Body of pancreas (tissue), 4 donors: ENCODE results near the gene TAF1C.

Experiments used
- POLR2A ChIP-seq, 3 donors: fragments of 450-650 bp; IDR thresholded peaks; one replicate each; pipeline ENCODE4 v1.6.1; 2016; ENCODE audit warnings: antibody characterized with exemption in 3 of 3, mild to moderate bottlenecking in 2 of 3
- TF ChIP-seq, protein P1 (sequence below), 7 experiments: fragments of 450-650 bp in 4 of 7; fragments of 200-600 bp in 3 of 7; sonication (generic) in 3 of 7; IDR thresholded peaks; one replicate each; pipeline ENCODE4 v1.5.1; 2016 to 2019; ENCODE audit warnings: antibody characterized with exemption in 7 of 7

DNA sequence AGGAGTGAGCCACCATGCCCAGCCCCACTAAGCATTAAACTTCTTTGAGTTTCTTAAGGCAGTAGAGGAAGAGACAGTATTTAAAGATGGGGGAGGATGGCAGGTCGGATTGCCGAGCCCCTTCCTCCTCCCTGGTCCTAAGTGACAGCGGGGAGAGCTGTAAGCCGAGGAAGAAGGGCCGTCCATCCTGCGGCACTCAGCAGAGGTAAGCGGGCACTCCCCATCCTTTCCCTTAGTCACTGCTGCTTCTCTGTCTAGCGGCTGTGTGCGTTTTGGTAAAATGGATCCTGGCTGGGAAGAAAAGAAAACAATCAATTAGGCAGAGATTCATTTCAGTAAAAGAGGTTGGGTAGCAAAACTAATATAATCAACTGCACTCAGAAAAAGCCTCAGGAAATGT lies 27.9 kb downstream of the TAF1C start:
- no peak for TF ChIP-seq POLR2A (IDR thresholded peaks at IDR 0.05)
- TF ChIP-seq, protein P1, sequence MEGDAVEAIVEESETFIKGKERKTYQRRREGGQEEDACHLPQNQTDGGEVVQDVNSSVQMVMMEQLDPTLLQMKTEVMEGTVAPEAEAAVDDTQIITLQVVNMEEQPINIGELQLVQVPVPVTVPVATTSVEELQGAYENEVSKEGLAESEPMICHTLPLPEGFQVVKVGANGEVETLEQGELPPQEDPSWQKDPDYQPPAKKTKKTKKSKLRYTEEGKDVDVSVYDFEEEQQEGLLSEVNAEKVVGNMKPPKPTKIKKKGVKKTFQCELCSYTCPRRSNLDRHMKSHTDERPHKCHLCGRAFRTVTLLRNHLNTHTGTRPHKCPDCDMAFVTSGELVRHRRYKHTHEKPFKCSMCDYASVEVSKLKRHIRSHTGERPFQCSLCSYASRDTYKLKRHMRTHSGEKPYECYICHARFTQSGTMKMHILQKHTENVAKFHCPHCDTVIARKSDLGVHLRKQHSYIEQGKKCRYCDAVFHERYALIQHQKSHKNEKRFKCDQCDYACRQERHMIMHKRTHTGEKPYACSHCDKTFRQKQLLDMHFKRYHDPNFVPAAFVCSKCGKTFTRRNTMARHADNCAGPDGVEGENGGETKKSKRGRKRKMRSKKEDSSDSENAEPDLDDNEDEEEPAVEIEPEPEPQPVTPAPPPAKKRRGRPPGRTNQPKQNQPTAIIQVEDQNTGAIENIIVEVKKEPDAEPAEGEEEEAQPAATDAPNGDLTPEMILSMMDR (IDR thresholded peaks at IDR 0.05) = no peak
